Measurements from ENCODE around the gene ARL6IP6.

The ARL6IP6 gene

DNA sequence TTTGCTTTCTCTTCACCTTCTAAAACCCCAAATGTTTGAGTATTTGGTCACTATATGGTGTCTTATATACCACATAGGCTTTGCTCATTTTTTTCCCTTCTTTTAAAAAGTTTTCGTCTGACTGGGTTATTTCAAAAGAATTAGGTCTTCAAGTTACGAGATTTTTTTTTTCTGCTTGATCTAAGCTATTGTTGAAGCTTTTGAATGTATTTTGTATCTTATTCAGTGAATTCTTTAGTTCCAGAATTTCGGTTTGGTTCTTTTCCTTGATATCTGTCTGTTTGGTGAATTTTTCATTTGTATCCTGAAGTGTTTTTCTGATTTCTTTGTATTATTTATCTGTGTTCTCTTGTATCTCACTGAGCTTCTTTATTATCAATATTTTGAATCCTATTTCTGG, 93.5 kb downstream of the ARL6IP6 start:
- DNase-seq = no peak
